Activated T-cell treated with anti-CD3 and anti-CD28 coated beads, Interleukin-2, amount 50 U/mL, for 48 hours (primary cell): ENCODE data around the gene GLG1.

Experiments used
- DNase-seq, 2 experiments: peaks; one replicate each; pipeline ENCODE4 v3.0.0-alpha.2; 2020

GLG1 gene

DNA sequence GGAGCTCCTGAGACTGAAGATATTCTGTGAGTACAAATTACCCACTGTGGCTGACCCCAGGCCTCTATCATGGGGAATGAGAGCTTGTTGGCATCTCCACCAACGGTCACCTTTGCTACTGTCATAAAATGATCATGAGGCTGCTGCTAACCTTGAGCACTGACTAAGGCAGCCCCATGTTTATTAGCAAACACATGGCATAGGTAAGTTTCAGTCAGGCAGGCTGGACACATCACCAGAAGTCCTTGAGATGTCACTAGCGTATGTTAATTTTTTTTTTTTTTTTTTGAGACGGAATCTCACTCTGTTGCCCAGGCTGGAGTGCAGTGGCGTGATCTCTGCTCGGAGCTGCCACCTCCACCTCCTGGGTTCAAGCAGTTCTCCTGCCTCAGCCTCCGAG lies 1.5 kb upstream of the GLG1 start:
- DNase-seq, result no peak

- DNase-seq, result no peak
Observed at GRCh38 chr16:74607962-74608356, 1.0 kb upstream of the GLG1 start.

DNA sequence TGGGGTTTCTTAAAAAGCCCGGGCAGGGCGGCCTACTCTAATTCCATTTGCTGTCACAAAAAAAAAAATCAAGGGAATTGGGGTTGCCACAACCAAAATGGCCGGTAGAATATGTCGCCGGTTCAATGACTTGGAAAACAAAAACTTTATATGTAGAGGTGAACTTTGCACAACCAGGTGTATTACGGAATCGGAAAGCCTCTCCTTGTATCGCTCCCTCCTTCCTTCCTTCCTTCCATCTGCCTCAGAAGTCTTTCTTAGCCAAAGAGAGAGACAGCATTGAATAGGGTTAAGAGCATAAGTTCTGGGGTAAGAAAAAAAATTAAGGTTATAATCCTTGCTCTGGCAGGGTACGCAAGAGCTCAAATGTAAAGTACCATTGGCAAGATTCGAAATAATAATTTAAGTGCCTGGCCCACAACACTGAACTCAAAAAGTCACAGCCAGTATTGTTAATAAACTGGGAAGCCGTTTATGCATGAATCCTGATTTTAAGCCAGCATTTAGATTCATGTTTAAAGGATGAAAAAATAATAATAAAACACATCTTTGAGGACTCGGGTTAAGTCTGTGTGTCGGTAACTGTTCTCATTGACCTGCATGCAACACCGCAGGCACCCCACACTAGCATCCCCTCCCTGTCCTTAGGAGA lies 522 bp upstream of the GLG1 start:
- DNase-seq, result no peak

DNA sequence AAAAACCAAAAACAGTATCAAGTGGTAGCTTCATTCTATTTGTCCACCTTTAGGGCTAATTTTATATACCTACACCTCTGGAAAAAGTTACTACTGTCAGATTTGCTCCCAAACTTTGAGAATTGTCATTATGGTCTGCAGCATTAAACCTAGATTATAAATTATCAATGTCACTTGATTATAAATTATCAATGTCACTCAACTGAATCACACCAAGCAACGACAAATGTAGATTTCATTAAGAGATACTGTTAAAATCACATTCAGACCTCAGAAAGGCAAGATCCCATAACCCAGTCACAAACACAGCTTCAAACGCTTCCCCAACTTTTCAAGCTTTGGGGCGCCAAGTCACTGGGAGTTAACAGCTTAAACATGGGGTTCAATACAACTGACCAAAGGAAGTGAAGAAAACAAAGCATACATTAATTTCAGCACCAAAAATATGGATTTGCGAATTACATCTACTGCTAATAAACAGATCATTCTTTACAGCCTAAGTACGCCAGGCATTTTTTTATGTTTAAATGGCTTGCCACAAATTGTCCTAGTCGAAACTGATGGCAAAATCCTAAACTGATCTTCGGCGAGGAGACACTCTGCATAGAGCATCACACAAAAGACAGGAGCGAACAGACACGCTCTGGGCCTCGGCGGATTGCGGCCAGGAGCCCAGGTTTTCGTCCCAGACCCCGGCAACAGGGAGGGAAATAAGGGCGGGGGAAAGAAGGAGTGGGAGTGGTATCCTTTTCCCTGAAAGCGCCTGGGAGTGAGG lies 981 bp downstream of the GLG1 start:
- peak in 1 of 2 experiments; percentile 38 for DNase-seq

DNA sequence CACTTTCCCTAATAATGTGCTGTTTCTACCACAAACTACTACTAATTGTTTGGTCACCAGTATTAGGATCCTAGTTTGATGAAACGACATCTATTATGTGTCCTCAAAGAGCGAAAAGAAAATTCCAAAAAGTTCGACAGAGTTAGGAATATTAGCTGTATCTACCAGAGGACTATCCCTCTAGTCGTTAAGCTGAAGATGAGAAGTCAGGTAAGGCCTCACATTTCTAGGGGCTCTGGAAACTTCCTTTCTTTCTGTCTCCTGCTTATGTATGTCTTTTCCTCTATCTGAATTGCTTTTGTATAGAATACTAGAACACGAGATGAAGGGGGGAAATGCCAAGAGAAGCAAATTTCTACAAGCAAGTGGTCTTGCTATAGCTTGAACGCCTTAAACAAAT lies 1.6 kb downstream of the GLG1 start:
- no peak for DNase-seq

DNA sequence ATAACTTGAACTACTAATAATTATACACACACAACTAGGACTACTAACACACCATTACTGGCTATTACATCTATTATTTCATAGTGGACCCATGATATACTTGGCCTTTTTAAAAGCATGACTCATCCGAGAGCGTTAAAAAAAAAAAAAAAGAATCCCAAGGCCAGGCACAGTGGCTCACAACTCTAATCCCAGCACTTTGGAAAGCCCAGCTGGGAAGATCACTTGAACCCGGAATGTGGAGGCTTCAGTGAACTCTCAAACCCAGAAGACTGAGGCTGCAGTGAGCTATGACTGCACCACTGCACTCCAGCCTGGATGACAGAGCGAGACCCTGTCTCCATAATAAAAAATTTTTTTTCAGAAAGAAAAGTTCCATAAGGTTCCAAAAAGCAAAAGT lies 3.1 kb downstream of the GLG1 start:
- no peak for DNase-seq

GRCh38 chr16:74601126-74601871 lies 5.6 kb downstream of the GLG1 start:
- peak; percentile 53 to 69 for DNase-seq

GRCh38 chr16:74596586-74596985 lies 10.3 kb downstream of the GLG1 start:
- no peak for DNase-seq

GRCh38 chr16:74592847-74593246 lies 14.1 kb downstream of the GLG1 start:
- no peak for DNase-seq

- DNase-seq, result no peak
Observed at GRCh38 chr16:74591876-74592650, 14.9 kb downstream of the GLG1 start.

GRCh38 chr16:74586948-74587347 lies 20.0 kb downstream of the GLG1 start:
- DNase-seq, result no peak

- no peak for DNase-seq
Observed at GRCh38 chr16:74585846-74586443, 21.0 kb downstream of the GLG1 start.

DNA sequence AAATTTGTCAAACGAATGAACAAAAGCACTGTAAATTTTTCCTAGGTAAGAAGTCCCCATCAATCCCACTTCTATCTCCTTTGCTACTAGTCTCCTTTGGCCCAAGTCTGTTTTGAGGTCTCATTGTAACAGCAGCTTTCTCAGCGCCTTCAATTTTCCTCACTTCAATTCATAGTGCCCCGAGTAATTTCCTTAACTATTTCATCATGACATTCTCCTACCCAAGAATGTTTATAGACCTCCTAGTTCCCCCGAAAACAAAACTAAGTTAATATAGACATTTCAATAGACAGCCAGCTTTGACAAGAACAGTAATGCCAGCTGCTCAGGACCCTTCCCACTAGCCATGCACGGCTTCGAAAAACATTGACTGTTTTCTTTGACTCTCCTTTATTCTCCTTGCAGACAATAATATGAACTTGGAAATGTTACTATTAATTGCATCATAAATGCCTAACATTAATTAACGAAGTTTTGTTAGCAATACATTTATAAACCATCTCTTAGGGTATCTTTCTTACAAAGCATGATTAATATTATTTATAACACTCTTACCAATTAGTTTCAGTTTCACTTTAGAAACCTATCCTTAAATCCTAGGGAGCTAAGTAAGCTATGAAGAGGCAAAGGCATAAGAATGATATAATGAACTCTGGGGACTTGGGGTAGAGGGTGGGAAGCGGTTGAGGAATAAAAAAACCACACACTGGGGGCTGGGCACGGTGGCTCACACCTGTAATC lies 22.8 kb downstream of the GLG1 start:
- no peak for DNase-seq

- DNase-seq, result no peak
Observed at GRCh38 chr16:74582970-74583369, 23.9 kb downstream of the GLG1 start.

- DNase-seq, result no peak
Observed at GRCh38 chr16:74580833-74581232, 26.1 kb downstream of the GLG1 start.

- no peak for DNase-seq
Observed at GRCh38 chr16:74578838-74579237, 28.1 kb downstream of the GLG1 start.

DNA sequence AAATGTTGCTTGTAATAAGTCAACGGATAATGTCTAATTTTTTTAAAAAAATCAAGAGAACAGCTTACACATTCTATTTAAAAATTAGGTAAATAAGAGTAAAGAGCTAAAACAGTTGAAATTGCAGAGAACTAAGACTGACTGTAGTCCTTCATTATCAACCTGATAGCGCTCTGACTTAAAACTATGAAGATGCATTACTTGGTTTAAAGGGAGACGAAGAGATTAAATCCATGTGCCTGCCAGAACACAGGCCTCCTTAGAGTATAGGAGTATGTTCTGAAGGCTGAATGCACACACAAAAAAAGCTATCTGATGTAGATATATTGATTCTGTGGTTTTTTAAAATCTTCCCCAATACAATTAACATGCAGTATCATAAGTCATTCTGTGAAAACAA lies 28.5 kb downstream of the GLG1 start:
- DNase-seq, result no peak

DNA sequence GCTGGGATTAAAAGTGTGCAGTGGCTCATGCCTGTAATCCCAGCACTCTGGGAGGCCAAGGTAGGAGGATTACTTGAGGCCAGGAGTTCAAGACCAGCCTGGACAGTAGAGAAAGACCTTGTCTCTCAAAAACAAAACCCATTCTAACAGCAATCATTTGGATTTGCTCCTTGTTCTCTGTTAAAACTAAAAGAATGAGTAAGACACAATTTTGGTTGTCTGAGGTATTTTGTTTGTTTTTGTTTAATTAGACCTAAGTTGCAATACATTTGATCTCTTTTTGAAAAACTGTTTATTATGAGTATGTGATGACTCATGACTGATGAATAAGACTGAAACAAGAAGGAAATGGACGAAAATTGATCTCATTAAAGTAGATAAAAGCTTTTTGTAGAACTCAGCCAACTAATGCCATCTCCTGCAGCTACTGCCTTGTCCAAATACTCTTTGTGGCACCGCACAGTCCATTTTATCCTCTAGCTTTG lies 29.0 kb downstream of the GLG1 start:
- DNase-seq, result no peak

- DNase-seq, result no peak
Observed at GRCh38 chr16:74575807-74576643, 30.9 kb downstream of the GLG1 start.

DNA sequence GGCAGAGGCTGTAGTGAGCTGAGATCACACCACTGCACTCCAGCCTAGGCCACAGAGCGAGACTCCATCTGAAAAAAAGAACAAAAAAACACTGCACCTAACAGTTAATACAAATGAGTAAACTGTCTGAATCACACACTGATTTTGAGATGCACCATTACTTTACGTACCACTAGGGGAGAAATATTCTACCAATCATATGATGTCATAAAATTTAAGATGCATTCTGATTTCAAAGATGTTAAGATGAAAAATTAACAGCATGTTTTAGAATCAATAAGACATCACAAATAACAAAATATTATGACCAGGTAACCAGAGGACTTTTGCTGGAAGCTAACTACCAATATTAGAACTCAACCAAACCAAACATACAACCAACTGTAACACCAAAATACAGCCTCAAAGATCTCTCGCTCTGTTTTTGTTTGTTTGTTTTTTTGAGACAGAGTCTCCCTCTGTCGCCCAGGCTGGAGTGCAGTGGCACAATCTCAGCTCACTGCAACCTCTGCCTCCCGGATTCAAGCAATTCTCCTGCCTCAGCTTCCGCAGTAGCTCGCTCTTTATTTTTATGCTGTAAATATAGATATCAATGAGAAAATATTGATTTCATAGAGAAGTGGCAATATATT lies 31.6 kb downstream of the GLG1 start:
- no peak for DNase-seq
